Activated naive CD8-positive, alpha-beta T cell treated with anti-CD3 and anti-CD28 coated beads, Interleukin-2, amount 50 U/mL, for 16 hours (primary cell): ENCODE measurements around the gene CUEDC1.

Experiments
- DNase-seq: peaks from one replicate; pipeline ENCODE4 v3.0.0-alpha.2; 2020; ENCODE audit warnings: low read depth, low spot score

The CUEDC1 gene, protein sequence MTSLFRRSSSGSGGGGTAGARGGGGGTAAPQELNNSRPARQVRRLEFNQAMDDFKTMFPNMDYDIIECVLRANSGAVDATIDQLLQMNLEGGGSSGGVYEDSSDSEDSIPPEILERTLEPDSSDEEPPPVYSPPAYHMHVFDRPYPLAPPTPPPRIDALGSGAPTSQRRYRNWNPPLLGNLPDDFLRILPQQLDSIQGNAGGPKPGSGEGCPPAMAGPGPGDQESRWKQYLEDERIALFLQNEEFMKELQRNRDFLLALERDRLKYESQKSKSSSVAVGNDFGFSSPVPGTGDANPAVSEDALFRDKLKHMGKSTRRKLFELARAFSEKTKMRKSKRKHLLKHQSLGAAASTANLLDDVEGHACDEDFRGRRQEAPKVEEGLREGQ

DNA sequence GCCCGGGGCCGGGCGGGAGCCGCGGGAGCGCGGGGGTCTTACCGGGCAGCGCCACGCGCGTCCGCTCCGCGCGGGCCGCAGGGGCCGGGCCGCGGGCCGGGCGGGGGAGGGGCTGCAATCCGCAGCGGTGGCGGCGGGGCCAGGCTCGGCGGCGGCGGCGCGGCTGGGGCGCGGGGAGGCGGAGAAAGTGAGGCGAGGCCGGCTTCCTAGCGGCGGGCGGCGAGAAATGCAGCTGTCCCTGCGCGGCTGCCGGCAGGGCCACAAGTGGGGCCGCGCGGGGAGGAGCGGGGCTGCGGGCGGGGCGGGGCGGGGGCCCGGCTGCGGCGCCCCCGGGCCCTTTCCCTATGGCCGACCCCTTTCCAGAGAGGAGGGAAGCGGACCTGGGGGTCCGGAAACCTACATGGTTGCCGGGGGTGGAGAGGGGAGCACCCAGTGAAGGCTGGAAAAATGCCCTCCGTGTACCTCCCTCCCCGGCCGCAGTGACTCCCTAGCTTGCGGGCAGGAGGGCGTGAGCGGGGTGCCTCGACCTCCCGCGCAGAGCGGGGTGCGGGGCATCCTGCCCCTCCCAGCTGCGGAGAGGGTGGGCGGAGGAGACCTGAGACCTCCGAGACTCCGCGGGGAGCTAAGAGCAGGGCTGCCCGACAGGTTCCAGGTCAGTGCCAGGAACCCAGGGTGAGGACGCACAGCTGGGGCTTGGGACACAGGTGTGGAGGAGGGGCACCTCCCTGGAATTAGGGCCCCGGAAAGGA, at the start of gene CUEDC1:
TSS of gene CUEDC1 (minus strand) at position 230 of the 749 bp plus-strand sequence. CDS start 69,848 bp downstream, outside the sequence.
- peak; percentile 34 for DNase-seq

DNA sequence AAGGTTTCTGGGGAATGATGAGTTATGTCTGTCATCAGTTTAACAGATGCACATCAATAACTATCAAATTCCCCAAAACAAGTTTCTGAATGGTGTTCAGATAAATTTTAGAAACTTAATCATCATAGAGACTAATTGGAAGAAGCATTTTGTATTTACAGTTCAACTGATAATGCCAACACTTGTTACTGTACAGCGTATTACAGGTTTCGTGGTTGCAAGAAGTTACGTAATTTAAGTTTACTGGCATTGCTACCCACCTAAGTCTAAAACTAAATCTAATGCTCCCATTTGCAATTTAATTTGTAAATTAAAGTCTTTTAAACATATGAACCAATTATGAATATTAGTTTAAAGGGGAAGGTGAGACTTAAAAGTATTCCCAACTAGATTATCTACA, 48.8 kb upstream of the CUEDC1 start:
- DNase-seq: no peak

DNA sequence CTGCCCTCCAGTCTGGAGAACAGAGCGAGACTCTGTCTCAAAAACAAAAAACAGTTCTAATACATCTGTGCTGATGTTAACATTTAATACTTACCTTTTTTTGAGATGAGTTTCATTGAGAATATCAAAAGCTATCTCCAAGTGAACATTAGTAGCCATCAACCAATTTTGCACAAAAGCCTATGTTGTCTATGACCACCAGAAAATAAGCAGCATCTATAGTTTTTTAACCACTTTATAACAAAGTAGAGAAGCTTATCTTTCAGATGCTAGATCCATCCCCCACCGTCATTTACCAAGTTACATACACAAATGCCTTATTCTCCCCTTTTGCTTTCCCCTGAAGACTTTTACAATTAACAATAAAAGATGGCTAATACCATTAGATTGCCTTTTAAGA, 47.8 kb upstream of the CUEDC1 start:
- DNase-seq: no peak

DNA sequence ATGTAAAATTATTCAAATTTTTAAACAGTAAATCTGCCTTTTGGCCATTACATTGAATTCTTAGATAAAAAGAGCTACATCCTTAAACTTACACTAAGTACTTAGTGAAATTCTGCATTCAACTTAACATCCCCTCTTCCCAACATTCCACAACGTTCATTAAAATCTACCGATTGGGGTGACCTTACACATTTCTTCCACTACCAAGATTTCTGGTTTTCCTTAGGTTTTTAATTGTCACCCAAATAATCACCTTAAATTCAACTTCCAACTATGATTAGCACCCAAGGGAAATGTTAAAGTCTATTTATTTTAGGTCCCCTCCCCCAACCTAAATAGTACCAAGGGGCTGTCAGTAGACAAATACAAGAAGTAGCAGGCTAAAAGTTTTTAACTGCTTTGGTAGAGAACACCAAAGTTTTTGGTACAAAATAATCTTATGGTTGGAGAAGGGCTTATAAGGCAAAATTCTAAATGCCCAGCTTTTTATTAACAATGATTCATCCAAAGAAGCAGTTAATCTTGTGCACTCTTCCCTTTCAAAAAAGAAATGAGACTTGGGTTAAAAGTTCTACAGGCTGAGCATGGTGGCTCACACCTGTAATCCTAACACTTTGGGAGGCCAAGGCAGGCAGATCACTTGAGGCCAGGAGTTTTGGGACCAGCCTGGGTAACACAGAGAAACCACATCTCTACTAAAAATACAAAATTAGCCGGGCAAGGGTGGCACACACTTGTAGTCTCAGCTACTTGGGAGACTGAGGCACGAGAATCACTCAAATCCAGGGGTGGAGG, 47.1 kb upstream of the CUEDC1 start:
- DNase-seq: no peak

DNA sequence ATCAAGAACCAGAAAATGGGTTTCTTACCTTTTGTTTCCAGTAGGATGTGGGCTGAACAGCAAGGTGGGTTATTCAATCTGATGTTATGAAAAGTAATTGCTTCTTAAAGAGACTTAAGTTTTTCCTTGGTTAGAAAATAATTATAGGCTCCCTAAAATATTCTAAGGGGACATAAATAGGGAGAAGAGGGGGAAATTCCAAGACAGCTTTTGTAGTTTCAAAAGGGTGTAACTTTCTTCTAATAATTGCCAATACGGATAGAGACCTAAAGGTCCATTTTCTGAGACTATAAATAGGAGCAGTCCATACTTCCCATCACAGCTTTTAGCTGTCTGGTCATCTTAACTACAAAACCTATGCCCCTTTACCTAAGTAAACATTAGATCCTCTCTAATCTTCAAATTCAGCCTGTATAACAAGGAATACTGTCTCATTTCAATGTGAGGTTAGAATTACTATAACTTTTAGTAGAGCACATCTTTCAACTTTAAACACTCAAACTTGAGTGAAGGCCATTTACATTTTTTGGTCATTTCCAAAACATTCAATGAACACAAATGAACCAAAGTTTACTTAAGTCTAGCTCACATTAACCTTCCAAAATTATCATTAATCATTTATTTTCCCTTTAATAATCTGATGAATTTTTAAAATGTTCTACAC, 46.4 kb upstream of the CUEDC1 start:
- no peak for DNase-seq

DNA sequence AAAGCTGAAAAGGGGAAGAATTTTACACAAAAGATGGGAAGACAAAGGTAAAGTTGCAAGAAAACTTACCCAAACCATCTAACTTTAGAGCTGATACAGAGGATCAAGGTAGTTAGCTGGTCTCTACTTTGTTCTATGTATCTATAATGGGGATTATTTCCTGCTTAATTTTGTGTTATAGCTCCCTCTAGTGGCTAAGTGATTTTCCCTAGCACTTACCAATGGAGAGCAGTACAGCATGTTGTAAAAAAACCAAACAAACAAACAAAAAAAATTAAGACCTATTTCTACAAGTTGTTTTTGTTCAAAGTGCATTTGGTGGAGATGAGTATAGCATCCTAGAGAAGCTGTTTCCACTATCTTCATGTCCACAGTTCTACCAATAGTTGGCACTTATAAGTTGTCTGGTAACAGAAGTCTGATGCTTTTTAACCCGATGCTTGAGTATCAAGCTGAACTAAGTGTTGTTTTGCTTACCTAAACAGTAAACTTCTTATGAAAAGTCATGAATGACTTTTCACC, 44.3 kb upstream of the CUEDC1 start:
- DNase-seq: no peak

DNA sequence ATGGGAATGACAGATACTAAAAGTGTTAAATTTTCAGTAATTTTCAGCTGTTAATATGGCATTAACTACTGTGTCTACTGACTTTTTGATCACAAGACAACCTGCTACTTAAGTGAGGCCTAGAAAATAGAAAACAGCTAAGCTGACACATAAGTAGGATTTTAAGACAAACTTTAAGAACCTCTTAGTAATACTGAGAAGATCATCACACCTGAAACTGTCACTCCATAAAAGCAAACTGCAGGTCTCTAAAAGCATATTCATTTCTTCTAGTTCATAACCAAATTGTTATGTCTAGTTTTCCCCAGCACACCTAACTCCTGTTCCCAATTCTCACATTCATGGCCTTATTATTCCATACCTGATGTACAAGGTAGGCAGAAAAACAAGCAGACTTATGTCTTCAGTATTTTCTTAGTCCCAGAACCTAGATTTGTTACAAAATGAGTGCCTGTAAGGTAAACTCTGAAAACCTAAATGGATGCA, 43.8 kb upstream of the CUEDC1 start:
- DNase-seq: no peak

DNA sequence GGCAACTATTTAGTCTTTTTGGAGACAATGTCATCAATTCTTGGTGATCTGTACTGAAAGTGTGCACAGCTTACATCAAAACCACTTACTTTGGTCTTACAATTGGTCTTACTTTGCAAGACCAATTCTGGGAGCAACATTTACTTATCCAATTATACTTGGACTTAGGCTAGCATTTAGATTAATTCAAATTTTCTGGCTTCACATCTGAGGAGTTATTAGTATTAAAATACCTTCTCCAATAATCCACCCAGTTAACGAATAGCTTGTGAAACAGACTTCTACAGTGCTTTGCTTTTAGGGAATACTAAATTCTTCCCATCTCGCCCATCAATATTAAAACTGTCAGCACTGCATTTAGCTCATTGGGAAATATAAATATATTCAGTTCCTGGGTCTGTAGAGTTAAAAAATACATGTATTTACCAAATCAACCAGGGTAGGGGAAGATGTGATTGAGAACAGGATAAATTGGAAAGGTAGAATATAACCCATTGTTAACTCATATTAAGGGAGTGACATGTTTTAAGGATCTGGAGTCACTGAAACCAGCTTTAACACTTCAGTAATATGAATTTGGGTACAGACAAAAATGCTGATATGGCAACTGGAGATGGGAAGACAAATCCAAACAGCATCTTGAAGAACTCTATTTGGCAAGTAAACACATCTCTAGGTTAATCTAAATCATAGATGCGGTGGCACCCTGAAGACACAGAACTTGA, 42.0 kb upstream of the CUEDC1 start:
- no peak for DNase-seq

DNA sequence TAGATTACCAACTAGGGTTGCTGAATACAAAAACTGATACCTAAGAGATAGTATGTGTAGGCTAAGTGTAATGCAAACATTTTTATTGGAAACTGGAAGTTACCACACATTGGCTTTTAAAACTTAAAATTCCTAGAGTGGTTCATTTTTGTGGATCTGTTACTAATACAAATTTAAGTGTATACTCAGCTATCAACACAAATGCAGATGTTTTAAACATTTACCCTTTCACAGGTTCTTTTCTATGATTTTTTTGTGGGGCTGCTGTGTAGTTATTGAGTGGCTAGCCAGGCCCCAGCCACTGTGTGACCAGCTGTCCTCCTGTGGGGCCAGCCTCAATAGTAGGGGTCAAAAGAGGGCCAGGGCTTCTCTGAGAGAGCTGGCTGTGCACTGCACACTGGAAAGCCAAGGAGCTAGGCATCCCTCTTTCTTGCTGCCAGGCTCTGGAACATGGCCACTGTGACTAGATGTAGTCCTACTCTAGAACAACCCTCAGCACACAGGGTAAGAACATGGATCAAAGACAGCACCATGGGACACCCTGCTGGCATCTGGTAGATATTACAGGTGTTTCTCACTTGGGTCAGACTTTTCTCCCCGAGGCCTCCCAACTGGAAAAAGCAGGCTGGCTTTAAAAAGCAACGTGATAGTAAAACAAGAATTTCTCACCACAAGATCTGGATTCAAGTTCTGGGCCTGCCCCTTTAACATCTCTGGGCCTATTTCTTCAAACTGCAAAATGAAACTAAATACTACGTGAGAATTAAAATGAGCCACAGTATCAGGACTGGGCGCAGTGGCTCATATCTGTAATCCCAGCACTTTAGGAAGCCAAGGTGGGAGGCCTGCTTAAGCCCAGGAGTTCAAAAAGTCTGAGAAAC, 40.1 kb upstream of the CUEDC1 start:
- DNase-seq: no peak

DNA sequence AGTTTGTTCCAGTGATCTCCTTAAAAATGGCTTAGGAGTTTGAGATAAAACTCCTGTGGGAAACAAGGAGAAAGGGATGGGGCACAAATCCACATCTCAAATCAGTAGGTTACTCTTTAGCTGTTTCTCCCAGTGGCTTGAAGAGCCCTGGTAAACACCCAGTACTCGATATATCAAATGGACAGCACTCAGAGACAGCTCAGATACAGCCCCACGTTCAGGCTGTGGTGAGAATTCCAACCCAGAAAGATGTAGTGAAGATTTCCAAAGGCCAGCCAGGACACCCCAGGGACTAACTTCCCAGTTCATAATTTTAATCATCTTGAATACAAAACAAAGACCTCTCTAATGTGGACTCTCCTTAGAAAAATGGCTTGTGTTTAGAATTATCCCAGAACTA, 39.2 kb upstream of the CUEDC1 start:
- DNase-seq: no peak

DNA sequence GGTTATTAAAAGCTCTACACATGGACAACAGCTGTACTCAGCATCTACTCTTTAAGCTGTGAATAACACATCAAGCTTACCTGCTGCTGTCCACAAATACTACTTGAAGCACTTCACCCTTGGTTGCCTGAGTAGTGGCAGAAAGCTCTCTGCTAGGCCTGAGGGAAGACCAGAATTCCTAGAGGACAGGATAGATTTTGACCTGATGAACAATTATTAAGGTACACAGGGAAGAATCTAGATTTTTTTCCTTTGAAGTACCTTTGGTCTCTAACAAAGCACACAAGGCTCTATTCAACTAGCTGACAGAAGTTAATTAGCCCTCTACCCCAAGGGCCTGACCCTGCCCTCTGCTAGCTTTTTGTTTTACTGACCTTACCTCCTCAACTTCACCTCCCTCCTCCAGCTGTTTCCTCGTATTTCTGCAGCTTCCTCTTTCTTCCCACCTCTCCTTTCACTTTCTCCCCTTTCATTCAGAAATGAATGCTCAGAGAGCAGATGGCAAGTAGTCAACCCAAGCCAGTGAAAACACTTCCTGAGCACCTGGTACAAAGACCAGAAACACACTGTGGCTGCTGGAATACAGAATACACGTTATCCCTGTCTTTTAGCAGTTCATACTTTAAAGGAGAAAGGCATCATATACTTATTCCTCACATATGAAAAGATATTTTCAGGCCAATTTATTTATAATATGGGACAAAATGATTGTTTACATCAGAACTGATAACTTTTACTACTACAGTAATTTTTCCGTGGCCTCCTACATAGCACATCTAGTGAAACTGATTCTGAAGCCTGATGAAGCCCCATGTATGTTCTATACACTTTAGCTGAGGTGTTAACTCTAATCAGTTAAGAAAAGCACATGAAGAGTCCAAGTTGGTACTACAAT, 38.5 kb upstream of the CUEDC1 start:
- DNase-seq: no peak

DNA sequence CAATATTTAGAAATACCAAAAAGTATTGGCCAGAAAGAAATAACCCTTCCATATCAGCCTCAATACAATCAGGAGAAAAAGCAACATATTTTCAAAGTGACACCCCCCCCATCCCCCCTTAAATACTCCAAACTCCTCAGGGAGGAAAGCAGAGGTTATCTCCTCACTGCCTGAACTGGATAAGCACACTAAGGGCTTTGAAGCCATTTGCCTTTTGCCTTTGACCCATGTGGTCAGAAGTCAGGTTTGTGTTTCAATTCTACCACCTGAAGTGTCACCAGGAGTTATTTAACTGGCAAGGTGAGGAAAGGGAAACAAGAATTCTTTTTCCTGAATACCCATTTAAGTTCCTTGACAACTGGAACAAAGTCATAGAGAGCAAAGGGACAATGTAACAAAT, 36.3 kb upstream of the CUEDC1 start:
- no peak for DNase-seq

DNA sequence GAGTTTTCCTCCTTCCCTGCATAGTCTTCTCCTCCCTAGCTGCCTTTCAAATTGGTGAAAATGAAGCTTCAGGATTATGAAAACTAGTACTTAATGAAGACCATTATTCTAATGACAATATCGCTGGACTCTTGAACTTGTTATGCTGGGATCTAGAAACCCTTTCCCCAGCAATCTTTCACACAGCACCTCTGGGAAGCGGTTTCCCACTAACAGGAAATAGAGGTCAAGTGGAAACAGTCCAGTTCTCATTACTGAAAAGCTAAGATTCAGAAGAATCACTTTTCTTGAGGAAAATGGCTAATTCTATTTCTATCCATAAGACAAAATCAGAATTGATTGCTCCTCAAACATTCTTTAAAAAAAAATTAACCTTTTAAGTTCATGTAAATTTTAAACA, 34.8 kb upstream of the CUEDC1 start:
- no peak for DNase-seq

DNA sequence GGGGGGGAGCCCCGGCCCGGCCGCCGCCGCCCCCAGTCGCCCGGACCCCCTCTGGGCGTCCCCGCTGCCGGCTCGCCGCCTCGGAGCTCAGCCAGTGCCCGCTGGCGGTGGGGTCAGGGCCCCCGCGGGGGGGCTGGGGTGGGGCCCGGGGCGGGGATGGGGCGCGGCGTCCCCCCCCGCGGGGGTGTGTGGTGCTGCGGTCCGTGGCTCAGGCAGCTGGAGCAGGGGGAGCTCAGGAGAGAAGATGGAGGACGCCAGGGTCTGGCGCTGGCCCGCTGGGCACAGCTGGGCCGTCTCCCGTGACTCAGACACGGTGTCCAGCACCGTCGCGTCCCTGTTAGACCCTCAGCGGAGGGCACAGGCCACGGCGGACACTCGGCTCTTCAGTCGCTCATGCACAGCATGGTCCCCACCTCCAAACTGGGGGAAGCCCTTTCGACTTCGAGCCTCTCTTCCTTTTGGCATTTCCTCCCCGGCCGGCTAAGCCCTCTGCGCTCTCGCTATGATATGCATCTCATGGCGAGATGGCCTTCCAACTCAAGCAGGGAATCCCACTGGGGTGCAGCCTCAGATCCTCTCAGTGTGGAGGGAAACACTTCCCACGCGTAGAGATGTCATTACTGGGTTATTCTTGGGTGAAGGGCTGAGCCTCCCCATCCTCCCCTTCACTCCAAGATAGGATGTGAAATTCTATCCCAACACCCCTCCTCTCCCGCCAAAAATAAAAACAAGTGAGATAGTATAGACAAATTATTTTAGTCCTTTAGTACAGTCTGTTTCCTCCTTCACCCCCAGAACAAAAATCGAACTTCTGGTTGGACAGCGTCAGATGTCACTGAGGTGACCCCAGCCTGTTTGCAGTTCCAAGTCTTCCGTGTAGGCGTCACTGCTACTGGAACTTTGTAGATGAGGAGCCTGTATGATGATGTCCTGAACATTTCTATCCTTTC, 33.4 kb upstream of the CUEDC1 start:
- DNase-seq: peak; percentile 21

DNA sequence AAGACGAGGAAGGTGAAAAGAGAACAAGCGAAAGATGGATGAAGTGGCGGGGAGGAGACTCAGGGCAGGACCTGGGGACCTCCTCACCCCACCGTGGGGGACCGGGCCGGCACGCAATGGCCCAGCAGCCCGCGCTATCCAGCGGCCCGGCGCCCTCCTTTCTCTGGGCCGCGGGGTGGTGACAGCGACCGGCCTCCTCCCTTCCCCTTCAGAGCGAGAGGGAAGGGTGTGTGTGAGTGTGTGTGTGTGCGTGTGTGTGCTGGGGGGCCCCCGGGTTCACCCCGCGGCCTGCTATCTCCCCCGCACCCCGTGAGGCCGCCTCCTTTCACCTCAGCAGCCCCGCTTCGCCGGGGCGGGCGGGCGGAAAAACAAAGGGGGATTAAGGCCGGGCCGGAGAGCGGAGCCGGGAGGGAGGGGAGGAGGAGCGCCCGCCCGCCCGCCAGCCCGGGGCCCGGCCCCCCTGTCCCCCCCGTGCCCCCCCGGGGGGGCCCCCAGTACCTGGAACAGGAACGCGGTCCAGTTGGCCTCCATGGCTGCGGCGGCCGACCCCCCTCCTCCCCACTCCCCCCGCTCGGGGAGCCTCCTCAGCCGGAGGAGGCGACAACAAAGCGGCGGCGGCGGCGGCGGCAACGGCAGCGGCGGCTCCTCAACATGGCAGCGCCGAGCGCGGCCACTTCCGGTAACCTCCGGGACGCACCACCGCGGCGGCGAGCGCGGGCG, 32.5 kb upstream of the CUEDC1 start, which contains the start of gene VEZF1:
TSS of gene VEZF1 (minus strand) at position 674 of the 720 bp plus-strand sequence. CDS start at position 531, 143 bp downstream.
- DNase-seq: peak; percentile 51

DNA sequence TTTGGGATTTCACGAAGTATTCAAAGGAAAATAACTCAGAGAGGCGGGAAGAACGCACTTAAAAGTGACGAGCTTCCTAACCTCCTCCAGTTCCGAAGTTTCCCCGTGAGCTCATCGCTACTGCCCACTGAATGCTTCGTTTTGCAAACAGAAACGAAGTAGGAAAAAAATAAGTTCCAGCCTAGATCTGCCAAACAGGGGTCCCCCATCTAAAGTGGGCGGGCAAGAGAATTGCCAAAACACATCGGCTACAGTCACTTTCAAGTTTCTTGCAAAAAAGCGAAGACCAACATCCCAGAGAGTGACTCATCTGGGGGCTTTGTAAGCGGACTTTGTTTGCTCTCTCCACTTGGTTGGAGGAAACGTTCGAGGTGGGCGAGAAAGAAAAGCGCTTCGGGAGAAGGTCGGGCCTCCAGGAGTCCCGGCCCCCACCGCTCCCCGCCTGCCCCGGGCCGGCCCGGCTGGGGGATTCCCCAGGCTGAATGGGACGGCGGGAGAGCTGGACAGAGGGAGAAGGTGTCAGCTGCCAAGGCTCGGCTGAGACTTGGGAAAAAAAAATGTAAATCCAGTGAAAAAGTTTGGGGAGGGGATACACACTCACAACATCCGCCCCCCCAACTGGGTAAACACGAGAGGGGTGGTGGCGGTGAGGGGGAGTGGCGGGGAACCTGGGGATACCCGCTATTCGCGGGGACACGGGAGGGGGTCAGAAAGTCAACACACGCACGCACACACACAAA, 31.8 kb upstream of the CUEDC1 start:
- DNase-seq: peak; percentile 11
